Transverse colon (tissue), 3 donors: ENCODE results near the gene MYH9.

Source experiments
- EP300 ChIP-seq: sonication (generic); formaldehyde crosslinking; IDR thresholded peaks from one replicate; pipeline ENCODE4 v1.6.1; 2017; ENCODE audit warnings: antibody characterized with exemption, low read depth
- POLR2A ChIP-seq: fragments of 450-650 bp; IDR thresholded peaks from one replicate; pipeline ENCODE4 v1.6.1; 2016; ENCODE audit warnings: antibody characterized with exemption, mild to moderate bottlenecking, moderate library complexity
- TF ChIP-seq, protein P1 (sequence below), 5 experiments: fragments of 200-600 bp in 3 of 5; fragments of 450-650 bp in 2 of 5; sonication (generic) in 3 of 5; IDR thresholded peaks; 1 replicate in 2 of 5; 2 replicates in 3 of 5; pipeline ENCODE4 v1.5.1; 2016 to 2017; ENCODE audit warnings: antibody characterized with exemption in 5 of 5, inconsistent platforms in 3 of 5, mild to moderate bottlenecking in 2 of 5, moderate library complexity in 1 of 5

- TF ChIP-seq, protein P1, sequence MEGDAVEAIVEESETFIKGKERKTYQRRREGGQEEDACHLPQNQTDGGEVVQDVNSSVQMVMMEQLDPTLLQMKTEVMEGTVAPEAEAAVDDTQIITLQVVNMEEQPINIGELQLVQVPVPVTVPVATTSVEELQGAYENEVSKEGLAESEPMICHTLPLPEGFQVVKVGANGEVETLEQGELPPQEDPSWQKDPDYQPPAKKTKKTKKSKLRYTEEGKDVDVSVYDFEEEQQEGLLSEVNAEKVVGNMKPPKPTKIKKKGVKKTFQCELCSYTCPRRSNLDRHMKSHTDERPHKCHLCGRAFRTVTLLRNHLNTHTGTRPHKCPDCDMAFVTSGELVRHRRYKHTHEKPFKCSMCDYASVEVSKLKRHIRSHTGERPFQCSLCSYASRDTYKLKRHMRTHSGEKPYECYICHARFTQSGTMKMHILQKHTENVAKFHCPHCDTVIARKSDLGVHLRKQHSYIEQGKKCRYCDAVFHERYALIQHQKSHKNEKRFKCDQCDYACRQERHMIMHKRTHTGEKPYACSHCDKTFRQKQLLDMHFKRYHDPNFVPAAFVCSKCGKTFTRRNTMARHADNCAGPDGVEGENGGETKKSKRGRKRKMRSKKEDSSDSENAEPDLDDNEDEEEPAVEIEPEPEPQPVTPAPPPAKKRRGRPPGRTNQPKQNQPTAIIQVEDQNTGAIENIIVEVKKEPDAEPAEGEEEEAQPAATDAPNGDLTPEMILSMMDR (IDR thresholded peaks at IDR 0.05), result no peak
- TF ChIP-seq EP300, result no peak
- no peak for TF ChIP-seq POLR2A
Measured at GRCh38 chr22:36378869-36379217, 8.9 kb downstream of the MYH9 start.
